ENCODE data around the gene TGFBRAP1.

The TGFBRAP1 gene

GRCh38 chr2:105368759-105369408 is 39.3 kb upstream of the TGFBRAP1 start:
- TF ChIP-seq ZFX (IDR thresholded peaks at IDR 0.05) = no peak
- TF ChIP-seq CTCF (conservative IDR thresholded peaks at IDR 0.05) = no peak

GRCh38 chr2:105365206-105365605 is 35.7 kb upstream of the TGFBRAP1 start:
- TF ChIP-seq ZFX (IDR thresholded peaks at IDR 0.05) = no peak
- no peak overlapping the region for H3K27ac ChIP-seq

More at GRCh38 chr2:105368759-105369408, 39.3 kb upstream of the TGFBRAP1 start:
- no peak overlapping the region for H3K27ac ChIP-seq

GRCh38 chr2:105364436-105365139 is 35.1 kb upstream of the TGFBRAP1 start:
- no peak overlapping the region for H3K27ac ChIP-seq
- TF ChIP-seq ZFX (IDR thresholded peaks at IDR 0.05) (no peak), CTCF (conservative IDR thresholded peaks at IDR 0.05) (no peak)

GRCh38 chr2:105362862-105363591 is 33.5 kb upstream of the TGFBRAP1 start:
- H3K27ac ChIP-seq = no peak overlapping the region
- no peak for TF ChIP-seq CTCF (conservative IDR thresholded peaks at IDR 0.05)
- TF ChIP-seq ZFX (IDR thresholded peaks at IDR 0.05) = no peak

- TF ChIP-seq CTCF (conservative IDR thresholded peaks at IDR 0.05) = no peak
- no peak for TF ChIP-seq ZFX (IDR thresholded peaks at IDR 0.05)
- H3K27ac ChIP-seq = no peak overlapping the region
Observed at GRCh38 chr2:105361102-105361889, 31.8 kb upstream of the TGFBRAP1 start.

- H3K27ac ChIP-seq = no peak overlapping the region
- TF ChIP-seq ZFX (IDR thresholded peaks at IDR 0.05) (no peak), CTCF (conservative IDR thresholded peaks at IDR 0.05) (no peak)
Observed at GRCh38 chr2:105358593-105358992, 29.1 kb upstream of the TGFBRAP1 start.

- no peak overlapping the region for H3K27ac ChIP-seq
- TF ChIP-seq CTCF (conservative IDR thresholded peaks at IDR 0.05) (no peak), ZFX (IDR thresholded peaks at IDR 0.05) (no peak)
Observed at GRCh38 chr2:105357122-105357521, 27.6 kb upstream of the TGFBRAP1 start.

Measured in C4-2B (cell line).